GM23248 (cell line): ENCODE results near the gene SWAP70.

Experiments used
- EZH2 ChIP-seq: fragments of 200-600 bp; sonication (generic); IDR thresholded peaks from 2 replicates; pipeline ENCODE4 v1.6.1; 2018; ENCODE audit warnings: antibody characterized with exemption, mild to moderate bottlenecking; ENCODE audit not compliant: insufficient read depth, poor library complexity, severe bottlenecking
- EZH2phosphoT487 ChIP-seq: fragments of 200-600 bp; sonication (generic); IDR thresholded peaks from 2 replicates; pipeline ENCODE4 v1.6.1; 2018; ENCODE audit warnings: antibody characterized with exemption, moderate library complexity, mild to moderate bottlenecking, low read depth; ENCODE audit not compliant: insufficient read depth

DNA sequence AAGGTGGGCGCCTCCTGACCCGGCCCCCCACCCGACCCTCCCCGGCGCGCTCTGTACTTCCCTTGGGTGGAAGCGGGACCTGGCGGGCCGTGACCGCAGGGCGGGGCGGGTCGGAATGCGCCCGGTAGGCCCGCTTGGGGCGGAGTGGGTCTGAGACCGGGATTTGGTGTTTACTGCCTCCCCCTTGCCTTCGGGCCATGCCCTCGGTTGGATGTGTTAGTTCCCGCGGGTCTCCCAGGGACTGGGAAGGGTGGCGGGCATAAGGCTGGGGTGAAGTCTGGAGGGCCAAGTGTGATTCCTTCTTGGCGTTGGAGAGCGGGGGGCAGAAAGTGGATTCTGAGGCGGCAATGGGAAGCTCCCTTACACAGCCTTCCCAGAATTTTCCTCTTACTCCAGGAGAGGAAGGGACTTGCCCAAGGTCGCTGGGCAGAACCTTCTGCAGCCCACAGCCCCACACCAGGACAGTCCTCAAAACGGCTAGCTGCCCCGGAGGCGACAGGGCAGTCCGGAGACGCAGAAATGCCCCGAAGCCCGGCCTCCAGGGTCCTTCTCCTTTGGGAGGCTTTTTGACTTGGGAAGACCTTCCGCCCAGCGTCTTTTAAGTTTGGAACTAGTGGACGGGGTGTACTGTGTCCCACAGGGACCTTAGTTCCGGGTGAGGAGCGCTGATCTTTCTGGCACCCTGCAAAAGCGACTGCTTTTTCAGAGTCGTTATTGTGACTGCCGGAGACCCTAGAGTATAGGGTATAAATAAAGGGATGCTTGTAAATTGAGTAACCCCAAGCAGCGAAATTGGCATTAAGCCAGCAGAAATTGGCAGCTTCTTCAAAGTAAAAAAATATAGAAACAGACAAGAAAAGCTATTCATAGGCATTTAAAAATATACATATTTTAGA is 647 bp downstream of the SWAP70 start:
- TF ChIP-seq EZH2 = no peak
- TF ChIP-seq EZH2phosphoT487 = no peak
